ENCODE data around the gene ARHGEF3.

Gene ARHGEF3

DNA sequence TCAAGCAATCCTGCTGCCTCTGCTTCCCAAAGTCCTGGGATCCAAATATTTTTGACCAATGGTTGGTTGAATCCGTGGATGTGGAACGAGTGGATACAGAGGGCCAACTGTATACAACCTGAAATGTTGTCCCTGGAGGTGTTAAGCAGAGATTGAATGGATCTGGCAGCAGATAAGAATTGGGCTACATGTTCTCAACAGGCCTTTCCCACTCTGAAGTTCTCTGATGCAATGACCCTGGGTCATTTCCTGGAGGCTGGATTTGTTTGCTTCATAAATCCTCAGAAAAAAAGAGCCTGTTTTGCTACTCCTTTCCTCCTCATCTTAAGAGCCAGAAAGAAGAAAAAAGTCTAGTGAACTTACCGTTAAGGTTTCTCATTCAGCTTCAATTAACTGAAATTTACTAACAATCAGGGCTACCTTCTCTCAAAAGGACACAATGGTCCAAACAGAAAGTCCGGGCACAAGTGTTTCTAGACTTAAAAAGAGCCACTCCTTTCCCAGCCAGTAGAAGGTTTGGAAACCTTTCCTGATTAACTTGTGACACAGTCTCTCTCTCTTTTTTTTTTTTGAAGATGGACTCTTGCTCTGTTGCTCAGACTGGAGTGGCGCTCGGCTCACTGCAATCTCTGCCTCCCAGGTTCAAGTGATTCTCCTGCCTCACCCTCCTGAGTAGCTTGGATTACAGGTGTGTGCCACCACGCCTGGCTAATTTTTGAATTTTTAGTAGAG lies 6.5 kb downstream of the ARHGEF3 start:
- no peak for DNase-seq (ENCODE audit: low spot score)

DNA sequence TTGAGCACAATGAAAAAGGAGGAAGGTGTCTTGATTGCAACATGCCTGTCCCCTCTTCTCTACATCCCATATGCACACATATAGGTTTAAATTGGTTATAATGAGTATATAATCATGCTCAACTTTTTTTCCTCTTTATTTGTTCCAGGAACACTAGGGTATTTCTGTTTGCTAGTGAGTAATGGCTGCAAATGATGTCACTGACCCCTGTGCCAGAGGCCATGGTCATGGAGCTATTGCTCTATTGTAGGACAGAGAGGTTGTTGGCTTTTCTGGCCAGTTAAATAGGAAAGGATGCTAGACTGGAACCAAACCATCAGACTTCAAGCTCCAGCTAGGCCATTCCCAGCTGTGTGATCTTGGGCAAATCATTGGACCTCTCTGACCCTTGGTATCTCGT lies 9.6 kb downstream of the ARHGEF3 start:
- no peak for DNase-seq (ENCODE audit: low spot score)

DNA sequence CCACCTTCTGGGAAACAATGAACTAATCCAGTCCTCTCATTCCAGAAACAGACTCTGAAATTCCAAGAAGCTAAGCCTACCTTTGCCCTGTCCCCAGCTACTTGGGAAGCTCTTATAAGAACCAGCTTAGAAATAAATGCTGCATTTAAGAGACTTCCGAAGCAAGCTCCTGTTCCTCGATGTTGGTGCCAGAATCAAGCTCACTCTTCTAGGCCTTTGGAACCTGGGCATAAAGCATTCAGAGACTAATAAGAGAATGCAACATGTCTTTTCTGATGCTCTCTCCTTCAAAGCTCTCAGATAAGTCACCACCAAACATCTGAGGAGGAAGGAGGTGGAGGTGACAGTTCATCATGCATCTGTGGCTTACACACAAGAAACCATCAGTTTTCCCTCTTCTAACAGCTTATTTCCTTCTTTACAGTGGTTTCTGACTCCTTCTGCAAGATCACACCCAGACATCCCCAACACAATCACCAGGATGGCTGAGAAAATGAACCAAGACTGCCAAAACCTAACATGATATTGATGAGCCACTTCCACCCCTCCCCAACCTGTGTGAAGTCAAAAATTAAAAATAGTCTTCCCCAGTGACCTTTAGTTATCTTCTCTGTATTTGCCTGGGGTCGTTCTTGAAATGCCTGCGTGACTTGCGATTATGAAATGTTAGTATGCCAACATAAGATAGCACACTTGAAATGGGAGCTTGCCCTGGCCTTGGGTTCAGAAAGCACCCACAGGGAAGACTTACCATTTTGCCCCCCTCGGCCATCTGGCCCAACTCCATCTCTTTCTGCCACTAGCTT lies 11.5 kb downstream of the ARHGEF3 start:
- no peak for DNase-seq (ENCODE audit: low spot score)

DNA sequence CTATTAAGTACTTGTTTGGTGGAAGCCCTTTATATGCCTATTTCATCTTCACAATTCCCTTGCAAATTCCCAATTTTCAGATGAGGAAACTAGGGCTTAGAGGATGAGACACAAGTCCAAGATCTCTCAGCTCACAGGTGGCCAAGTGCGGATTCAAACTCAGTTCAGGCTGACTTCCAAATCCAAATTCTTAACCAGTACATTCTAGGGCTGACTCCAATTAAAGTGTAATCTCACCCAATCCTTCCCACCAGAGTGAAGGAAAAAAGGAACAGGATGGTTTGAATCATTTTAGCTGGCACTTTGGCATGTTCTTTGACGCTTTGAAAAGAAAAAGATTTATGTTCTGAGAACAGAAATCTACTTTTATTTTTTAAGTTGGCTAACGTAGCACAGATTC lies 12.7 kb downstream of the ARHGEF3 start:
- no peak for DNase-seq (ENCODE audit: low spot score)

DNA sequence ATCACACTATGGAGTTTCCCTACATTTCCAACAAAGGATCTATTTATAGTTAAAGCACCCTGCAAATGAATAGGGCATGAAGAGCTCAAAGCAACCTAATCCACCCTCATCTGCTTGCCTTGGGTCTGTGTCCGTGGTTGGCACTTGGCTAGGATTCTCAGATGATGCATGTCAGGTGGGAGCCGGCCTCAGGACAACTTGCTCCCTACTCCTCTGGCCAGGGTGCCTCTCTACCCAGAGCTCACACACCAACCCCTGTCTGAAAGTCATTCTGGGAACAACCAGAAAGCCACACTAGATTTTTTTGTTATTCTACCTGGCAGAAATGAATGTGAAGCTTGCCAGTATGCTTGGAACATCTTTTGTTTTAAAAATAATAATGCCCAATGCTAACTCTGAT lies 13.2 kb downstream of the ARHGEF3 start:
- no peak for DNase-seq (ENCODE audit: low spot score)

DNA sequence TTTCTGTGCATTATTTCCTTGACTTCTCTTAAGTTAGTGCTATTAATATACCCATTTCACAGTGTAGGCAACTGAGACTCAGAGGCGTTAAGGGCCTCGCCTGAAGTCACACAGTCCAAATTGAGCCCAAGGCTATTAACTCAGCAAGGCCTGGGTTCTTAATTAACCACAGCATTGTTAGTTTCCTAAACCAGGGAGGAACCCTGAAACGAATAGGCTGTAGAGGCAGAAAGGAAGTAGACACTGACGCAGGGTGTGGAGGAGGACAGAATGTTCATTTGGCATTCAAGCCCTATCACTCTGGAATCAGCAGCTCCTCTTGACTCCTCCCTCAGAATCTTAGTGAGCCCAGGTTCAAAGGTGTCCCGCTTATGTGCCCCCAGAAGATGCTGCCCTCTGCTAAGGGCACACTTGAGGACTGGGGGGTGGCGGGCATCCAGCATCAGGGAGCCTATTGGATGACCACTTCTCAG lies 13.9 kb downstream of the ARHGEF3 start:
- no peak for DNase-seq (ENCODE audit: low spot score)

DNA sequence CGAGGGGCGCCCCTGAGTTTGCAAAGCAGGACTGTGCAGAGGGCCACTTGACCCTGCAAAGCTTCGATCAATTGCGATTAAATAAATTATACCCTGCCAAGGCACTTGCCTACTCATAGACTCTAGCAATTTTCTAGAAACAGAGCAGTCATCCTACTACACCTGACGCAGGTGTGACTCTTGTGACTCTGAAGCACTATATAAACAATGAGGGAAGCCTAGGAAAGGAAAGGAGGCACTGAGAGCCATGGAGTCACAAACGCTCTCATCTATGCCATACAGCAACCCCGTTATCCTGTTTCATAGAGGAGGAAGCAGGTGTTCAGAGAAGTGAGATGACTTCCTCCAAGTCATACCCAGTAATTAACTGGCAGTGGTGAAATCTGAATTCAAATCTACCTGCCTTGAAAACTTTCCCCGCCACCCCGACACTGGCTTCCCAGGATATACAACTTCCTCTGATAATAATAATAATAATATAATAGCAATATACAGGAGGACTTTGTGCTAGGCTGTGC lies 14.4 kb downstream of the ARHGEF3 start:
- DNase-seq (ENCODE audit: low spot score), result no peak

DNA sequence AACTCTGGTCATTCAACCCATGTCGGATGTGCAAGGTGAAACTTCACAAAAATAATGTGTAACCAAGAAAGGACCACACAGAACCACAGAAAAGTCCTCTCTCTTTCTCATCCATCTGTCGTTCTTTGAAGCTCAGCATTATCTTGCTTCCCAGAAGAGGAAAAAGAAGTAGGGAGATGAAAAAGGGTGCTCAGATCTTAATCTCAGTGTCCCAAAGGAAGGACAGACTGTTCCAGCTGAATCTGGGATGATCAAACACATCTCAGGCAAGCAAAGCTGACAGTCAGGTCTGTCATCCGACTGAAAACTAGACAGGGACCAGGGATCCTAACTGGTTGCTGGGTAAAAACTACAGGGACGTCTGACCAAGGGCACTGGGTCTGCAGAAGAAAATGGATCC lies 16.2 kb downstream of the ARHGEF3 start:
- DNase-seq (ENCODE audit: low spot score), result no peak

DNA sequence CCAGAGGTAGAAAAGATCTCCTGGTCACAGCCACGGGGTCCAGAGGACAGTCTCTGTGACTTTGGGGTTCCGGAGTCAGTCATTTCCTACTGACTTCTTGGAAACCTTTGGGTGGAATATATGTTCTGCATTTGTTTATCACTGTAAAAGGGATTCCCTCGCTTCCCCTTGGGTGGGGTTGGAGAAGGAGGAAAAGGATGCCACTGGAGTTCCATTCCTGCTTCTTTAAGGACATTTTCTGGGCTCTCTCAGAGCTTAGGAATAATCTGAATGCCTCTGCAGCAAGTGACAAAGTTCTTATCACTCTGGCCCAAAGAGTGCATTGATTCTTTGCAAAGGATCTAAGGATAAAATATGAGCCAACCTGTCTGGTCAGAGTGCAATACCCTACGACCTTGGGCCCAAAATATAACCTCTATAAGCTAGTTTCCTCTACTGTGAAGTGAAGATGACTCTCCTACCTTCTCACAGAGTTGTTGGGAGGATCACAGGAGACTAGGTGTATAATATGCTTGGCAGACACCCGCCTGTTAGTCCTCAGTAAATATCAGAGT lies 17.2 kb downstream of the ARHGEF3 start:
- no peak for DNase-seq (ENCODE audit: low spot score)

DNA sequence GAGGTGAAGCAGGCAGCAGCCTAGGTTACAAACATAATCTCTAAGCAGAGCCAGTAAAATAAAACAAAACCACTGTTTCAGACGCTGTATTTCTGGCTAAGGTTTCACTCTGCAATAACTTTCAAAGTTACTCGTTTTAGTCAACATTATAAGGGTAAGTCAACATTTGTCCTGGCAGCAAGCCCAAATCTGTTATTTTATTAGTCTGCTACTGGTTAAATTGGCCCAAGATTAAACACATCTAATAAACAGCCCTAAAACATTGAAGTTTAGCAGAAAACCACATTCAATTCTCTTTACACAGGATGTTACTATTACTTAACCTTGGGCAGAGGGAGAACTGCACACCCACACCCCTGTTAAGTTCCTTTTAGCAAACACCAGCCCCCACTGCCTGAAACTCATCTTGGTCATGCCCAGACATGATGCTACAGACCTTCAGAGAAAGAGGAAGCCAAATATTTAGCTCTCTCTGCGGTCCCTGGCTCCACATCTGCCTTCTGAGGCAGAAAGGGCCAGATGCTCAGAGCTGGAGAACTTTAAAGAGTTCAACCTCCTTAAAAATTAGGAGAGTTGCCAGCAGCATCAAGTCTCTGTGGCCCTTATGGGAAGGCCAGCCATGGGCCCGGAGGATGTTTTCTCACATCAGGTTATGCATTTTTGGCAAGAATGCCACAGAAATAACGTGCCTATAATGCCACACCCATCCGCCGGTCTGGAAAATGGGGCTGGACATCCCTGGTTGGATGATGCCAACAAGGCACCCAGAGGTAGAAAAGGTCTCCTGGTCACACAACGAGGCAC lies 17.9 kb downstream of the ARHGEF3 start:
- peak; percentile 76 for DNase-seq (ENCODE audit: low spot score)

DNA sequence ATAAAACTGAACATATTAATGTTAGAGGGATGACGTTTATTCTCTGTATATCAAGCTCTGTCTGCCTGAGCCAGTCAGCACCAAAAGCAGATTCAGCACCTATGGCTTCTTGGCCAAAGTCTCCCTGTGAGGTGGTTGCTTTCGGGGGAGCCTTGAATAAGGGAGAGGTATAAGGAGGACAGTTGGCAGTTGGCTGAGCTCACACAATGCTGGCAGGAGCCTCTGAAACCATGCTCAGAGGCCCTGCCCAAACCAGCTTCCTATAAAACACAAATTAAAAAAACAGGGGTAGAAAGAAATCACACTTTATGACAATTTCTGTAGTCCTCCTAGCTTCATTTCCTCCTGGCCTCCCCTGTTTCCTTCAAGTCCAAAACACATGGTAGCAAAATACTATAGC lies 18.8 kb downstream of the ARHGEF3 start:
- DNase-seq (ENCODE audit: low spot score), result no peak

DNA sequence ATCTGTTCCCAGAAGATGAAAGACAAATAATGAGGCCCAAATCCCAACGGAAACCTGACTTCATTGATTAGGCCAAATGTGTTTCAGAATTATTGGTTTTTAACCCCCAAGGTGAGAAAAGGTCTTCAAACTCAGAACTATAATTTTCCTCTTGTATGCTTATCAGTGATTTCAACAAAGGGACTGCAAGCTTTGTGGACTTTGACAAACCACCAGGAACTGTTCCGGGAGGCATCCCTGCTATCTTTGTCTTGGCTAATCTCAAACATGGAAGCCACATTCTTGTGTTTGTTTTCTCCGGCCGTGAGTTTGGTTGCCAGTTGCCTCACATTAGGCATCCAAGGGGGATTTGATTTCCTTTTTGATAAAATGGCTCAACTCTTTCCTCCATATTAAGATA lies 19.5 kb downstream of the ARHGEF3 start:
- peak; percentile 14 for DNase-seq (ENCODE audit: low spot score)

DNA sequence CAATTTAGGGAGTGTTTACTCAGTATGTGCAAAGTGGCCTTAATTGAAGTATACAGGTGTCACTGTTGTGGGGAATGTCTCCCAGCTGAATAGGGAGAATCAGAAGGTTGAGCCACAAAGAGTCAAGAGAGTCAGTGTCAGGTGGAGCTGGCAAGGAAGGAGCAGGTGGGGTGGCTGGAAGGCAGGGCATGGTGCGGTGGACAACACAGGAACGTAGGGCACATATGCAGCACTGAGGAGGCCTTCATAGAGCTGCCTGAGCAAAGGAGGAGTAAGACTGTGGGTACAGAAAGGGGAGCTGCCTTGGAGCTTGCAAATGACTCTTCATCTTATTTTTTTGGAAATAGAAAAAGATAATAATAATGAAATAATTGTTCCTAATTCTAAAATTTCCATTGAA lies 20.0 kb downstream of the ARHGEF3 start:
- DNase-seq (ENCODE audit: low spot score), result no peak

DNA sequence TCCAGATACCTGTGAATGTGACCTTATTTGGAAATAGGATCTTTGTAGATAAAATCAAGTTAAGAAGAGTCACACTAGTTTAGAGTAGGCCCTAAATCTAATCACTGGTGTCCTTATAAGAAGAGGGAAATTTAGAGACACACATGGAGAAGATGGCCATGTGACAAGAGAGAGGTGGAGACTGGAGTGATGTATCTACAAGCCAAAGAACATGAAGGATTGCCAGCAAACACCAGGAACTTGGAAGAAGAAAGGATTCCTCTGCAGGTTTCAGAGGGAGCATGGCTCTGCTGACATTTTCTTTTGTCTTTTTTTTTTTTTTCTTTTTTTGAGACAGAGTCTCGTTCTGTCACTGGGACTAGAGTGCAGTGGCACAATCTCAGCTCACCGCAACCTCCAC lies 20.8 kb downstream of the ARHGEF3 start:
- no peak for DNase-seq (ENCODE audit: low spot score)

DNA sequence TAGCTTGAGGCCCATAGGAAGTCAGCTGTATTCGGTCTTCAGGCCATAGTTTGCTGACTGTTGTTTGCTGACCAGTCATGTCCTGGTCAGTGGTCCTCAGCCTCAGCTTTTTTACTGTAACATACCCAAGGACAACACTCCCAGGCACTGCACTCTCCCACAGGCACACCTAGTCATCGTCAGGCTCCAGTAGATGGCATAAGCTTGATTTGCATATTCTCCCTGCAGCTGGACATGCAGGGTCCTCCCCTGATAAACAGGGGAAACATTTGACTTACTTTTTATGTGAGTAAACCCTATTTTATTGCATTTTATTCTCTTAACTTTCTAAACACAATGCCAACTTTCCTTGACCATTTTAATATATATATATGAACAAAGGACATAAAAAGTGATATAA lies 22.9 kb downstream of the ARHGEF3 start:
- no peak for DNase-seq (ENCODE audit: low spot score)

DNA sequence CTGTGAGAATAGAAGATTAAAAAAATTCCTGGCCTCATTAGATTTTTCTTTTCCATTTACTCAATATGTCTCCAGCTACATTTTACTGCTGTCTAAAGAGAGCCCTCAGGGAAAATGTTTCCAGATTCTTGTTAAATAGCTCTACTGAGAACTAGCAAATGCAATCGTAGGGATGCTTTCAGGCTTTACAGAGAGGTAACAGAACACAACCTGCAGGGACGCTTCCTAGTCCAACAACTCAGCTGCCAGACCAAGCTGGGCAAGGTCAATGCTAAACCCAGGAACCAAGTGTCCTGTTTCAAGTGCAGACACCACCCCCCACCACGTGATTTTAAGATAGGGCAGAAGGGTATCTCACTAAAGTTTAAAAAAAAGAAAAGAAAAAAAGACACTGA lies 25.2 kb downstream of the ARHGEF3 start:
- DNase-seq (ENCODE audit: low spot score), result no peak

DNA sequence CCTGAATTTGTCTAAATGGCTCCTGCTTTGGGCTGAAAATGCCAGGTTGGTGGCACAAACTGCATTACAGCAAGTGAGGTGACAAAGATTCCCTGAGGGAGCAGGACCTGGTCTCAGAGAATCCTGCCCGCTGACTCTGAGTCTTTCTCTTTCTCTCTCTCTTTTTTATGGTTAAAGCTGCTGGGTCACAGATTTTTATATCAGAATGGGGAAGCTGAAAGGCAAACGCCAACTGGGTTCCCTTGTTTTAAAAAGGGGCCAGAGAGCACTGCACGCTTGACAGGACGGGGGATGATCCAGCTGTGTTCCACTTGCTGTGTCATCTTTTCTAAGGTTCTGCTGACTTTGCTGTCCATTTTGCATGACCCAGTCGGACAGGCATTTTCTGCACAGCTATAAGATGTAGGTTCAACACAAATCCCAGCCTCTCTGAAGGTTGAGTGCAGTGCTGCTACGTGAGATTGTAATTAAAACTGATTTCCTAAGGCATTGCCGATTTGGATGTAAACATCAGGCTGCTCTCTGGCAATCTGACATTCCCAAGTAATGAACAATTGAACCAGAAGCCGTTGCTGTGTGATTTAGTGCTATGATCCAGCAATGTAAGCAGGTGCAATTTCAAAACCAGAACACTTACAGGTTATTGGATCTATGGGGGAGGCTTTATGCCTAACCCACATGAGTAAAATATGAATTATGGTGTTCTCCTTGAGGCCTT lies 25.8 kb downstream of the ARHGEF3 start:
- DNase-seq (ENCODE audit: low spot score), result no peak

DNA sequence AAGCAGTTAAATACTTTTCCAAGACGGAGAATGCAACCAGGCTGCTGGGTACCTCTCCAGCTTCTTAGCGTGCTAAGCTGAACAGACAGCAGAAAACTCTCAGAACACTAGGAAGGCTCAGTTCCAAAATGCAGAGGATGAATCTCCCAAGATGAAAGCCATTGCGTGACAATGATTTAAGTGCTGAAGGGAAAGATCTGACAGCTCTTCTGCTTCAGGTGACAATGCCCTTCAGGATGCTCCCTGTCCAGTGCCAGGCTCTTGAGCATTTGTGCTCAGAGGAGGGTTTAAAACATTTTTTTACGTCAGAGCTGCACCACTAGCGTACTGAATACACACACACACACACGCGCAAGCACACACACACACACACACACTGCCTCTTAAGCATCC lies 26.3 kb downstream of the ARHGEF3 start:
- no peak for DNase-seq (ENCODE audit: low spot score)

DNA sequence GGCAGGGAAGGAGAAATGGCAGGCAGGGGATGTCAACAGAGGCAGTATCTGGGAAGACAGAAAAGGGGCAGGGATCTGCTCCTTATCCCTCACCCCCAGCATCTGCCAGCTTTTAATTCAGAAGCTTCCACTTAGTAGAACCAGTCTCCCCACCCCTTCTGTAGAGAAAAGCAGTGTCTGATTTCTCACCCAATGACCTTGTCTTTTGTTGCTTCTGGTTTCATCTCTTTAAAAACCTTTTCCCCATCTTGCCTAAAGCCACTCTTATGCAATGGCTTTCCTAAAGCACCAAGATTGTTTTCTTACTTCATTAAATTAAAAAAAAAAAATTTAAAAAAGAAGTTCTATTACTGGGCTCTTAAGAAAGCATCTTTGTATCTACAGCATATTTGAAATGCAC lies 27.8 kb downstream of the ARHGEF3 start:
- DNase-seq (ENCODE audit: low spot score), result no peak

DNA sequence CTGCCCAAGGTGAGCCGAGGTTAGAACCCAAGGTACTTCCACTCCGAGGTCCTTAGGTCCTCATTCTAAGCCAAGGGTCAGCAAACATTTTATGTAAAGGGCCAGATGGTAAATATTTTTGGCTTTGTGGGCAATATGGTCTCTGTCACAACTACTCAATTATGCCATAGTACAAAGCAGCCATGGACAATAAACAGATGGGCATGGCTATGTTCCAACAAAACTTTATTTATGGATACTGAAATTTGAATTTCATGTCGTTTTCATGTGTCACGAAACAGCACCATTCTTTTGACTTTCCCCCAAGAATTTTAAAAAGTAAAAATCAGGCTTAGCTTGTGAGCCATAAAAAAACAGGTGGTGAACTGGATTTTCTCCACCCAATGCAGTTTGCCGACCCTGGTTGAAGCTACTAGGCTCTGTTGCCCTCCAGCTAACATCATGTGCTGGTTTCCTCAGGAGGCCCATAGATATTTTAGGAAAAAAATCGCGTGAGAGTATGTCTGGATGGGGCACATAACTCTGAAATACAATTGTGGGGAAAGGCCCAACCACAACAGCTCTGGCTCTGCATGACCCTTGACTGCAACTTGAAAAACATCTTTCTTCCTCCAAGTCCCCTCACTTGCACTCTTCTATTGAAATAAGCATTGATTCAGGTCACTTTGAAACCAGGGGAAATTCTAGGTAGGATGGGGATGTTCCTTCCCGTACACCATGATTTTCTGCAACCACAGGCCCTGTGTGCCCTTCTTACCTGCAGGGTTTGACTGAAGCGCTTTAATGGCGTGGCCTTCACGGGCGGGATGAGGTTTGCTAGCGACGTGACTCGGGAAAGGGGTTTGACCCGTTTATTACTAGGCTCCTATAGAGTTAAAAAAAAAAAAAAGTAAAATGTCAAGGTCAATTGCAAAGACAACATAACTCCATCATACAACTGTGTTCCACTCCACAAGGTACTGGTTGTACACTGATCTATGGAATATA lies 28.5 kb downstream of the ARHGEF3 start:
- DNase-seq (ENCODE audit: low spot score), result no peak

Data from LoVo (cell line).